ENCODE measurements around the gene CAMP. TPM values are rescaled to one million over a fixed set of nuclear protein-coding genes. Genes with fewer than 3 reads are reported as not detected.

CAMP gene
- total and polyA plus RNA-seq, 4 donors = 0.55 to 17.2 TPM; not detected in 2

Small RNAs within 50 kb of the gene (small RNA-seq; reads per million reads assigned to genes)
- gene MIR4443 (ENCODE audit: low replicate concordance) (0.89 reads per million, percentile 76 among the genes with 10 or more reads in this experiment), gene NDUFB1P1 (ENCODE audit: low replicate concordance) (not detected), gene RNU7-128P (ENCODE audit: low replicate concordance) (not detected)

Other genes starting within 250 kb of the CAMP start
- gene MAP4, start 207.1 kb upstream of the CAMP start, total RNA-seq = 100 to 1,000 TPM; 123 to 250 TPM
- gene MAP4, start 207.1 kb upstream of the CAMP start, polyA plus RNA-seq (ENCODE audit: insufficient read length in 2 of 2) = 100 to 1,000 TPM; 306 to 344 TPM
- 1 to 10 TPM; 7.4 TPM for gene CDC25A, start 35.1 kb upstream of the CAMP start, total RNA-seq
- 1 to 10 TPM; 8.0 to 9.7 TPM for gene CDC25A, start 35.1 kb upstream of the CAMP start, polyA plus RNA-seq (ENCODE audit: insufficient read length in 2 of 2)
- 10 to 100 TPM; 11.6 to 12.6 TPM for gene ZNF589, start 17.6 kb downstream of the CAMP start, total RNA-seq
- 10 to 100 TPM; 17.7 to 20.0 TPM for gene ZNF589, start 17.6 kb downstream of the CAMP start, polyA plus RNA-seq (ENCODE audit: insufficient read length in 2 of 2)
- gene NME6, start 77.9 kb downstream of the CAMP start, total RNA-seq = 10 to 100 TPM; 18.3 to 30.0 TPM
- 10 to 100 TPM; 20.6 to 27.6 TPM for gene NME6, start 77.9 kb downstream of the CAMP start, polyA plus RNA-seq (ENCODE audit: insufficient read length in 2 of 2)
- gene SPINK8, start 110.2 kb downstream of the CAMP start, total RNA-seq = 1 to 10 TPM in 1 of 2 donors, not detected in 1; 1.0 TPM
- 1 to 10 TPM; 1.5 to 1.6 TPM for gene SPINK8, start 110.2 kb downstream of the CAMP start, polyA plus RNA-seq (ENCODE audit: insufficient read length in 2 of 2)
- under 1 TPM; 0.61 to 0.99 TPM for gene FBXW12, start 148.7 kb downstream of the CAMP start, total RNA-seq
- gene FBXW12, start 148.7 kb downstream of the CAMP start, polyA plus RNA-seq (ENCODE audit: insufficient read length in 2 of 2) = 1 to 10 TPM in 1 of 2 donors, under 1 TPM in 1; 0.54 to 1.5 TPM
- gene PLXNB1, start 206.6 kb downstream of the CAMP start, total RNA-seq = 10 to 100 TPM; 37.6 to 70.9 TPM
- gene PLXNB1, start 206.6 kb downstream of the CAMP start, polyA plus RNA-seq (ENCODE audit: insufficient read length in 2 of 2) = 100 to 1,000 TPM; 123 to 133 TPM
- gene CCDC51, start 216.6 kb downstream of the CAMP start, total RNA-seq = 10 to 100 TPM; 10.9 to 24.6 TPM
- 10 to 100 TPM; 18.4 to 19.5 TPM for gene CCDC51, start 216.6 kb downstream of the CAMP start, polyA plus RNA-seq (ENCODE audit: insufficient read length in 2 of 2)
- gene TMA7, start 216.8 kb downstream of the CAMP start, total RNA-seq = 100 to 1,000 TPM; 120 to 435 TPM
- gene TMA7, start 216.8 kb downstream of the CAMP start, polyA plus RNA-seq (ENCODE audit: insufficient read length in 2 of 2) = 100 to 1,000 TPM; 326 to 336 TPM
- 1 to 10 TPM; 5.5 to 7.9 TPM for gene ATRIP, start 223.2 kb downstream of the CAMP start, total RNA-seq
- 10 to 100 TPM; 11.2 to 12.8 TPM for gene ATRIP, start 223.2 kb downstream of the CAMP start, polyA plus RNA-seq (ENCODE audit: insufficient read length in 2 of 2)

Data from spinal cord (tissue), 4 donors.